GM13976 (cell line): ENCODE measurements around the gene DCX.

Experiments
- DNase-seq: peaks from one replicate; pipeline ENCODE4 v3.0.0; 2012; ENCODE audit warnings: low spot score
- in situ Hi-C: fragments of 300-500 bp; cut with MboI; formaldehyde crosslinking; loops from one replicate; pipeline ENCODE4 v1.12.0; 2022; ENCODE audit warnings: low sequenced_read_pairs, mixed read lengths, inconsistent platforms; ENCODE audit not compliant: unreplicated experiment
- TF ChIP-seq, protein P1 (sequence below): IDR thresholded peaks from 2 replicates; pipeline ENCODE4 v1.5.1; 2012; ENCODE audit warnings: borderline replicate concordance, mild to moderate bottlenecking; ENCODE audit not compliant: insufficient read depth; ENCODE audit errors: extremely low read depth, missing control alignments, control extremely low read depth

DCX gene

GRCh38 chrX:111336141-111336540, 75.9 kb downstream of the DCX start:
- TF ChIP-seq, protein P1, sequence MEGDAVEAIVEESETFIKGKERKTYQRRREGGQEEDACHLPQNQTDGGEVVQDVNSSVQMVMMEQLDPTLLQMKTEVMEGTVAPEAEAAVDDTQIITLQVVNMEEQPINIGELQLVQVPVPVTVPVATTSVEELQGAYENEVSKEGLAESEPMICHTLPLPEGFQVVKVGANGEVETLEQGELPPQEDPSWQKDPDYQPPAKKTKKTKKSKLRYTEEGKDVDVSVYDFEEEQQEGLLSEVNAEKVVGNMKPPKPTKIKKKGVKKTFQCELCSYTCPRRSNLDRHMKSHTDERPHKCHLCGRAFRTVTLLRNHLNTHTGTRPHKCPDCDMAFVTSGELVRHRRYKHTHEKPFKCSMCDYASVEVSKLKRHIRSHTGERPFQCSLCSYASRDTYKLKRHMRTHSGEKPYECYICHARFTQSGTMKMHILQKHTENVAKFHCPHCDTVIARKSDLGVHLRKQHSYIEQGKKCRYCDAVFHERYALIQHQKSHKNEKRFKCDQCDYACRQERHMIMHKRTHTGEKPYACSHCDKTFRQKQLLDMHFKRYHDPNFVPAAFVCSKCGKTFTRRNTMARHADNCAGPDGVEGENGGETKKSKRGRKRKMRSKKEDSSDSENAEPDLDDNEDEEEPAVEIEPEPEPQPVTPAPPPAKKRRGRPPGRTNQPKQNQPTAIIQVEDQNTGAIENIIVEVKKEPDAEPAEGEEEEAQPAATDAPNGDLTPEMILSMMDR: no peak
- no peak for DNase-seq
- in situ Hi-C loops: no loop called here

DNA sequence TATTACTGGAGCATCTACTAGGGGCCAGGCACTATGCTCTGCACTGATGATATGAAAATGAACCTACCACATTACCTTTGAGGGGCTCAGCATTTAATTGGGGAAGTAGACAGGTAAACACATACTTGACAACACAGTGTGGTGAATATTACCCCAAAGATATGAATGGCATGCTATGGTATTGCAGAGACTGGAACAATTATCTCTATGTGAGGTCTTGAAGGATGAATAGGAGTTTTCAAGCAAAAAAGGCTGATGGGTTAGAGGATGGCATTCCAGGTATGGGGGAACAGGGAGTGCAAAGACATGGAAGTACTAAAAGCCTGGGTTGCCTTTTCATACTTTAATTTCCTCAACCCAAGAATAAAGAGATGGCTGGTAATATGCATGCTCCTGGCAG, 82.6 kb downstream of the DCX start:
- TF ChIP-seq, protein P1: no peak
- DNase-seq: no peak
- in situ Hi-C loops: no loop called here

DNA sequence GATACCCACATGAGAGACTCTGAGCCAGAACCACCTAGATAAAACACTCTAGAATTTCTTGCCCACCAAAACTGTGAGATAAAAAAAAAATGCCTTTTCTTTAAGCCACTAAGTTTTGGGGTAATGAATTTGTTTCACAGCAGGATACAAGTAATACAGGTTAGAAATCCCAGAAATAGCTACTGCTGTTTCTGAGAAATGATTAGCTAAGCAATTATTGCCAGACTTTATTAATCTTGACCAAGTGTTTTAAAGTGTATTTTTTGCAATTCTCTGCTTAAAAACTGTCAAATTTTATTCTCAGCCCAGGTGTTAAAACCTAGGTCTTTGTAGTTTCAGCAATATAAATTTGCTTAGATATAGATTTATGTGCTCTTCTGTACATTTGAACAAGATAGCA, 83.1 kb downstream of the DCX start:
- in situ Hi-C loops: no loop called here
- TF ChIP-seq, protein P1: no peak
- no peak for DNase-seq

DNA sequence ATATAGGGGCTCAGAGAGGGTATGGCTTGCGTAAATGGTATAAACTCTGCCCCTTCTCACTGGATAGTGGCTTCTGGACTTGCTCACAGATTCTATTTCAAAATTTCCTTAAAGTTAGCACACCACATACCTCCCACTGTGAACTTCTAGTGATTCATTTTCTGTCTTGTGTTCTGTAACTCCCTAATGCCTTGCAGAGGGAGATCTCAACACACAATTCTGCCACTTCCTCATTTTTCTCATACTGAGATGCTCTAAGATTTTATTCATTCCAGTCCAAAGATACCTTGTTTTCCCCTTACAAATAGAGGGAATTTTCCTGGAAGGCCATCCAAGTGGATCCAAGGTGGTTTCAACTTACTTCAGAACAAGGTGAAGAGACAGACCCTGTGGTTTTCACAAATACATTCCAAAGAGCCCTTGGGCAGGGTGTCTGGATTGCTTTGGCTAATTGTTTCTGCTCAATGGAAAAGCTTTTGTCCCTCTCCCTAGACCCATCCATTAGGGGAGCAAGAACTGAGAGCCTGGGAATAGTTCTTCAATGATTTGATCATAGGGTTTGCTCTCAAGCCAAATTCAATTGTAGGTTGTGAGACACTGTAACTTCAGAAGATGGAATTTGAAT, 89.6 kb downstream of the DCX start:
- DNase-seq: no peak
- TF ChIP-seq, protein P1: no peak
- in situ Hi-C loops: no loop called here

GRCh38 chrX:111319451-111319850, 92.5 kb downstream of the DCX start:
- in situ Hi-C loops: no loop called here
- no peak for DNase-seq
- TF ChIP-seq, protein P1: no peak

DNA sequence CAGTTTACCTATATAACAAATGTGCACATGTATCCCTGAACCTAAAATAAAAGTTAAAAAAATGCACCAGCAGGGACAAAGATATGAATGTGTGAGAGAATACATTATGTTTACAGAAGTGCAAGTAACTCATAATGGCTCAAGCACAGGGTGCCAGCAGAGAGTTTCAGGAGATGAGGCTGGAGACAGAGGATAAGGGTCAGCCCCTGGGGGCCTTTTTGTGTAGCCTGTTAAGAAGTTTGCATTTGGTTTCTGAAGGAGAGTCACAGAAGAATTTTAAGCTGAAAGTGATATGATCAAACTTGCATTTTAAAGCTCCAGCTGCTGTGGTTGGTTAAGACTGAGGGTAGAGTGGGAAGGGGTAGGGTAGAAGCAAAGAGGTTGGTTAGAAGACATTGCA, 93.1 kb downstream of the DCX start:
- in situ Hi-C loops: no loop called here
- DNase-seq: no peak
- TF ChIP-seq, protein P1: no peak
